Stimulated activated CD8-positive, alpha-beta memory T cell treated with anti-CD3 and anti-CD28 coated beads, Interleukin-7, amount 100 ng/mL, for 24 hours (primary cell): ENCODE data around the gene CMTM7.
"Not testable (repeated sequence)": the region's sequence is repeated elsewhere in the genome, so short reads cannot be mapped to it uniquely, and the experiment has no call there.

ENCODE experiments used
- DNase-seq: peaks from one replicate; pipeline ENCODE4 v3.0.0-alpha.2; 2020; ENCODE audit warnings: low read depth

CMTM7 gene

DNA sequence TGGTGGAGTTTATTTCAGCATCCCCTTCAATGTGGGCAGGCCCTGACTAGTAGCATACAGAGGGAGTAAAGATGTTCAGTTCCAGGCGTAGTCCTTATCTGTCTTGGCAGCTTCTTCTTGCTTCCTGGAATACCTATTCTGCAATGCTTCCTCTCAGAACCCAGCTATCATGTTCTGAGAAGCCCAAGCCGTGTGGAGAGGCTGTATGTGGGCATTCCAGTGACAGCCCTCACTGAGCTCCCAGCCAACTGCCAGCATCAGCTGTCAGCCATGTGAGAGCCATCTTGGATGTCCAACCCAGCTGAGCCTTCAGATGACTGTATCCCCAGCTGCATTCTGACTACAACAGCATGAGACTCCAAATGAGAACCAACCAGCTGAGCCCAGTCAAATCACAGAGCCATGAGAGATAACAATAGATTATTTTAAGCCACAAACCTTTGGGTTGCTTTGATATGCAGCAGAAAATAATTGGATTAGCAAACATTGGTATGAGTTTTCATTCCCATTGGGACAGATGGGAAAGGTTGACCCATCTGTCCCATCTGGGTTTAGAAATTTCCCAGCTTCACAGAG, 8.4 kb upstream of the CMTM7 start:
- no peak for DNase-seq

DNA sequence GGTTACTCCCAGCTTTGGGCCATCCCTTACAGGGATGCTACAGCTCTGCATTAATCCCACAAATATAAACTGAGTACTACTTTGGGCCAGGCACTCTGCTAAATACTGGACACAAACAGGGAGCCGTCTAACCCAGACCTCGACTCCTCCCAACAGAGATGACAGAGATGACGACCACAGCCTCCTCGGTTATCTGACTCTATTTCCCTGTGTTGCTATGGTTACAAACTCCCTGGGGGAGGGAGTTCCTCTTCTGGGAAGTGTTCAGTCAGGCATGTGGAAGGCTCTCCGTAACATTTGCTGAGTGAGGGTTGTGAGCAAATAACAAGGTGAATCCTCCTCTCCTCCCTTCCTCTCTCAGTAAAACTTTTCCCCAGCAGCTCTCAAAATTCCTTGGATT, 6.7 kb upstream of the CMTM7 start:
- DNase-seq, result no peak

GRCh38 chr3:32387512-32387911, 4.1 kb upstream of the CMTM7 start:
- no peak for DNase-seq

DNA sequence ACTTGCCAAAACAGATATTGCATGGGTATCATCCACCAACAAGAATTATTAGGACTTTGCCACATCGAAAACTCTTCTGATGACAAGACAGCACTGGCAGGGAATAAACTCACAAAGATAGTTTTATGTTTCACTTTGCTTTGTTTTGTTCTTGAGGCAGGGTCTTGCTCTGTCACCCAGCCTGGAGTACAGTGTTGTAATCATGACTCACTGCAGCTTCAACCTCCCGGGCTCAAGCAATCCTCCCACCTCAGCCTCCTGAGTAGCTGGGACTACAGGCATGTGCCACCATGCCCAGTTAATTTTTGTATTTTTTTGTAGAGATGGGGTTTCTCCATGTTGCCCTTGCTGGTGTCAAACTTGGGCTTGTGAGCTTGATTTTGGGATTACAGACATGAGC, 2.1 kb upstream of the CMTM7 start:
- DNase-seq, result not testable (repeated sequence)

DNA sequence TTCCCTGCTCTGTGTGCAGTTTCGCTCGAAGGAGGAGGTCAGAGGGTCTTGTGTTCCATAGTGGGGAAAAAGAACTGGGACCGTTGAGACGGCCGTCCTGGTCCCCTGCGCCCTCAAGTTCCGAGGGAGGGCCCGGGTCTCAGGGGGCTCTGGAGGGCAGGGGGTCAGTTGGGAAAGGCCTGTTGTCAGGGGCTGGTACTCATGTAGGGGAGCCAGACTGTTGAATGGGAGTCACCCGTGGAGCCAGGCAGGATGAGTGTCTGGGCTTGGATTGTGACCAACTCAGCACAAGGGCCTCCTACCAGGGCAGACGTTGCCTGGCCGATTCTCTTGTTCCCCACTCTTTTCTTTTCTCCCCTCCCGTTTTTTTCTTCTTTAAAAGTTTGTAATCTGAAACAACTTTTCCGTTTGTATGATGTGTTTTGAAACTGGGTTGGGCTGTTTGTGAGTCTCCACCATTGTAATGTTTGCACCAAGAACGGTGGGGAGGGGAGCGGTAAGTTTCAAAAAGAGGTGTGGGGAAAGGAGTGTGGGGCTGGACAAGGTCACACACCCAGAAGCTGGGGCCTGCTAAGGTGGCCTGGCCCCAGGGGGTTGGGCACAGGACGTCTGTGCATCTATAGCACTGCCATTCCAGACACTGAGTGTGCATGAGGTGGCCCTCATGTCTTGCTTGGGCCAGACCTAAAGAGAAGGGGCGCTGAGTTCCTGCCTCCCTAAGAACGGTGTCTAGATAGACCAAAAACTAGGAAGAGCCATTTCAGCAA, 1.1 kb downstream of the CMTM7 start:
- DNase-seq, result no peak

GRCh38 chr3:32395496-32395895, 3.8 kb downstream of the CMTM7 start:
- DNase-seq, result no peak

GRCh38 chr3:32397941-32398340, 6.3 kb downstream of the CMTM7 start:
- DNase-seq, result no peak

GRCh38 chr3:32398531-32398930, 6.9 kb downstream of the CMTM7 start:
- no peak for DNase-seq

GRCh38 chr3:32399030-32399620, 7.5 kb downstream of the CMTM7 start:
- DNase-seq, result no peak

DNA sequence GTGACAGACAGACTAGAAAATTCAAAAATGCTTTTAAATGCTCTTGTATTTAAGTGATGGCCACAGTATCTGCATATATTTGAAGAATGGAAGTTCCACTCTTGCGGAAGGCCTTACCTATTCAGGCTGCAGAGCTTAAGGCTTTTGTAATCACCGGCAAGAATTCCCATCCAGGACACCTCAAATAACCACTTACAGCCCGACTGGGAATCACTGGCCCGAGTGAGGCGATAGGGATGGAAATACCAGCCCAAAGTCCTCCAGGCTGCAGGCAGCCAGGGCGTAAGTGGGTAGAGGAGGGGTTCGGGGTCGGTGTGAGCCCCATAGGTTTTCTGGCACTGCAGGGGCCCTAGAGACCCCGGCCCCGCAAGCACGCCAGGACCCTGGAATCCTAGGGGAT, 9.5 kb downstream of the CMTM7 start:
- no peak for DNase-seq

DNA sequence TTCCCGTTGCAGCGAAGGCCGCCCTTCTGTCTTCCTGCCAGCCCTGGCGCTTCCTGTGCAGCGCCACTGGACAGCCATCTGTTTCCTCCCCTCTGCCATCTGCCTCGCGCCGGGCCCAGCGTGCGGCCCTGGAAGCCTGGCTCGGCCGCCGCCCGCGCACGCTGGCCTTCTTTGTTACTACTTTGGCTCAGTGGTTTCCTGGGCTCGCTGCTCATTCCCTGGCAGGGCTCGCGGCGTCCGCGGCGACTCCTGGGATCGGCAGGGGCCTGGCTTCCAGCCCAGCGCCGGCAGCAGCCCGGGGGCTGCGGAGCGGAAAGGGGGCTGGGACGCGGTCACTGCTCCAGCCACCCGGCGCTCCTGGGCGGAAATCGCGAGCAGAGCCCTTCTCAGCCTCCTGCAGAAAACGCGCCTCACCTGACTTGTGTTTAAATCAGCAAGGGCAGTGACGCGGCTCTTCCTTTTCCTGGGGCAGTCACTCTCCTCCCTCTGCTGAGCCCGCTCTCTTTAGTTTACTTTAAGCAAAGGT, 10.0 kb downstream of the CMTM7 start:
- no peak for DNase-seq

- DNase-seq, result no peak
These were observed 12.0 kb downstream of the CMTM7 start for GRCh38 chr3:32403663-32404062.

GRCh38 chr3:32404714-32405113, 13.1 kb downstream of the CMTM7 start:
- DNase-seq, result no peak

GRCh38 chr3:32405155-32405554, 13.5 kb downstream of the CMTM7 start:
- DNase-seq, result no peak

GRCh38 chr3:32405711-32406323, 14.2 kb downstream of the CMTM7 start:
- no peak for DNase-seq

DNA sequence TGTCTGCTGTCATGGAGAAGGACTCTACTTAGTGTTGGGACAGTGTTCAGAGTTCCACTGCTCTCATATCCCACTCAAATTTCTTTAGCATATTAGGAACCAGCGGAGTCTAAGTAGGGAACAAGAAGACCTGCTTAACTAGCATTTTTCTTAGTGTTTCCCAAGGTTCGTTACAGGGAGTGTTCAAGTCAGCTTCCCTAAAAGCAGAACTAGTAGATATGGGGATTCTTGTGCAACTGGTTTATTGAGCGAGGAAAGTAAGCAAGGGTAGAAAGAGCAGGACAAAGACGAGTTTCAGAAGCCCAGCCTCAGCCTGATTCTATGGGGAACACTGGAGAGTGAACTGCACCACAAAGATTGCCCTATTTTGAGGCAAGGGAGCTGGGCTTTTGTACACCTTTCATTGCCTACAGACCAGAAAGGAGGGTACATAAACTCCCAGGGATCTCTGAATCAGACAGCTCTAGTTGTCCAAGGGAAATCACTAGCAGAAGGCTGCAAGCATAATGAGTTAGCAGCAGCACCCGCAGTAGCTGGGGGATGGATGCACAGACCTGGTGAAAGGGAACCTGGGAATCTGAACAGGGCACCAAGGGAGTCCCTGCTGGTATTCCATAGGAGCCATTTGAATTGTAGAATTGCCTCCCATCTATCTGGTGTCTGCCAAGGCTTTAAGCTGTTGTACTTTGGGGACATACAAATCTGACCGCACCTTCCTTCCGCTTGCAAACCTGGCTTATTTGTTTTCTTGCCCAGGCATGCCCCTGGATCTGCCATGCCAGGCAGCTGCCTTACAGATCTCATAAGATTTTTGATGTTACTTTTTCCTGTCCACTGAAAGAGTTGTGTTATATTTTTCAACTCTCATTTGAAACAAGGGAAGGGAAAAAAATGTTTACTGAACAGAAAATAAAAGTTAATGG, 15.1 kb downstream of the CMTM7 start:
- no peak for DNase-seq

- DNase-seq, result no peak
These were observed 19.0 kb downstream of the CMTM7 start for GRCh38 chr3:32410367-32411246.

GRCh38 chr3:32411442-32411841, 19.8 kb downstream of the CMTM7 start:
- no peak for DNase-seq

GRCh38 chr3:32412887-32413286, 21.2 kb downstream of the CMTM7 start:
- no peak for DNase-seq

DNA sequence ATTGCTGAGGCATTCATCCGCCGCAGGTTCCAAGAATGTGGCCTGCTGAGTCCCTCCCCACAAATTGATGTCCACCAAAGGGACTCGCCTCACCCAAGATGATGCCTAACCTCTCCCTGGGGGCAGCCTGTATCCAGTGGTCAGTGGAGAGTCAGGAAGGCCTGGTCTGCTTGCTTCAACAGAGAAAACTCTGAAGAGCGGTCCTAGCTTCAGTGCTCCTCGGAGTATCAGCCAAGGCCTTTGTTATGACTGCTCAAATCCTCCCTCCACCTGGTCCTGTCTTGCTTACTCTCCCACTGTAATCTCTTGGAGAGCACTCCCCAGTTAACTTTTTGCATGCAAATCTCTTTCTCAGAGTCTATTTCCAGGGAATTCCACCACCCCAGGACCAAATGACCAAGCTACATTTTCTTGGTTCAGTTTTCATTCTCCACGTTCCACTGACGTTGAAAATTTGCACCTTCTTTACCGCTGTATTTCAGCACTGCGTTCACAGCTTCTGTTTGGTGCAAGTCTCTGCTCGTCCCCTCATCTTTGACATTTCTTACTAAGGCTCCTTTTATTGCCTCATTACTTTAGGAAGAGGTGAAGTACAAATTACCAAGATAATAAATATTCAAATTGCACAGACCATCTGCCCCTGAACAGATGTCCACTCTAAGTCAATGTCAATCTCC, 22.3 kb downstream of the CMTM7 start:
- no peak for DNase-seq
